GM18511 (cell line): ENCODE measurements around the gene CAPZA2.
"Not testable (repeated sequence)": the region's sequence is repeated elsewhere in the genome, so short reads cannot be mapped to it uniquely, and the experiment has no call there.

Source experiments
- ATAC-seq: cut with Tn5 transposase; IDR thresholded peaks from one replicate; pipeline ENCODE4 v1.9.1; 2021; ENCODE audit warnings: mild to moderate bottlenecking, moderate library complexity; ENCODE audit not compliant: unreplicated experiment

The CAPZA2 gene

GRCh38 chr7:116862234-116862950 is at the start of gene CAPZA2:
Gene CAPZA2 (plus strand): TSS chr7:116862587. CDS start chr7:116862612, 25 bp downstream.
- peak; percentile 88 for ATAC-seq

- no peak for ATAC-seq
Observed at GRCh38 chr7:116812860-116813259, 49.5 kb upstream of the CAPZA2 start.

DNA sequence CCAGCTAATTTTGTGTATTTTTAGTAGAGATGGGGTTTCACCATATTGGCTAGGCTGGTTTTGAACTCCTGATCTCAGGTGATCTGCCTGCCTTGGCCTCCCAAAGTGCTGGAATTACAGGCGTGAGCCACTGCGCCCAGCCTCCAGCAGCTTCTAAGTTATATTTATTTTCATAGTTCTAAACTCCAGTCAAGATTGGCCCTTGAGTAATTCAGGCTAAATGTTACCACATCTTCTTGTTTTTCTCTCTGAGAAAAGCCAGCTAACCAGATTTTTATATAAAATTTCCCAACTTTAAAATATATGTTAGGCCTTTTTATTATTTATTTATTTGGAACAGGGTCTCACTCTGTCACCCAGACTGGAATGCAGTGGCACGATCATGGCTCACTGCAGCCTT is 49.0 kb upstream of the CAPZA2 start:
- not testable (repeated sequence) for ATAC-seq

GRCh38 chr7:116815041-116815440 is 47.3 kb upstream of the CAPZA2 start:
- no peak for ATAC-seq

DNA sequence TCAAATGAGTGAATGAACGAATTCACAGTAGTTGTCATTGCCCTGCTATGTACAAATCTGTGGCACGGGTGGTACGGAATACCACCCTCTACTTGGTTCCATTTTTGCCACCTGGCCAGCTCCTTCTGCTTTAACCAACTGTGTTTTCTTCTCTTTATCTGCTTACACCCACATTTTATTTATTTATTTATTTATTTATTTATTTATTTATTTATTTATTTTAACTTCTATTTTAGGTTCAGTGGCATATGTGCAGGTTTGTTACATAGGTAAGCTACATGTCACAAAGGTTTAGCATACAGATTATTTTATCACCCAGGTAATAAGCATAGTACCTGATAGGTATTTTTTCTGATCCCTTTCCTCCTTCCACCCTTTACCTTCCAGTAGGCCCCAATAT is 42.2 kb upstream of the CAPZA2 start:
- ATAC-seq: no peak

DNA sequence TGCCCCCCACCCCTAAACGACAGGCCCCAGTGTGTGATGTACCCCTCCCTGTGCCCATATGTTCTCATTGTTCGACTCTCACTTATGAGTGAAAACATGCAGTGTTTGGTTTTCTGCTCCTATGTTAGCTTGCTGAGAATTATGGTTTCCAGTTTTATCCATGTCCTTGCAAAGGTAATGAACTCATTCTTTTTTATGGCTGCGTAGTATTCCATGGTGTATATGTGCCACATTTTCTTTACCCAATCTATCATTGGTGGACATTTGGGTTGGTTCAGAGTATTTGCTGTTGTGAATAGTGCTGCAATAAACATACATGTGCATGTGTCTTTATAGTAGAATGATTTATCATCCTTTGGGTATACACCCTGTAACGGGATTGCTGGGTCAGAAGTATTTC is 40.7 kb upstream of the CAPZA2 start:
- not testable (repeated sequence) for ATAC-seq

- peak; percentile 45 for ATAC-seq
Observed at GRCh38 chr7:116824449-116824848, 37.9 kb upstream of the CAPZA2 start.

DNA sequence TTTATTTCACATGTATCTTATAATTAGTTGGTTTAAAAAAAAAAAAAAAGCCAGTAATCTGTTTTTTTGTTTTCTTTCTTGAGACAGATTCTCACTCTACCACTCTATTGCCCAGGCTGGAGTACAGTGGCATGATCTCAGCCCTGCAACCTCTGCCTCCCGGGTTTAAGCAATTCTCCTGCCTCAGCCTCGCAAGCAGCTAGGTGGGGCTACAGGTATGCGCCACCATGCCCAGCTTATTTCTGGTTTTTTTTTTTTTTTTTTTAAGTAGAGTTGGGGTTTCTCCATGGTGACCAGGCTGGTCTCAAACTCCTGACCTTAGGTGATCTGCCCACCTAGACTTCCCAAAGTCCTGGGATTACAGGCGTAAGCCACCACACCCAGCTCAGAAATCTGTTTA is 34.1 kb upstream of the CAPZA2 start:
- no peak for ATAC-seq

DNA sequence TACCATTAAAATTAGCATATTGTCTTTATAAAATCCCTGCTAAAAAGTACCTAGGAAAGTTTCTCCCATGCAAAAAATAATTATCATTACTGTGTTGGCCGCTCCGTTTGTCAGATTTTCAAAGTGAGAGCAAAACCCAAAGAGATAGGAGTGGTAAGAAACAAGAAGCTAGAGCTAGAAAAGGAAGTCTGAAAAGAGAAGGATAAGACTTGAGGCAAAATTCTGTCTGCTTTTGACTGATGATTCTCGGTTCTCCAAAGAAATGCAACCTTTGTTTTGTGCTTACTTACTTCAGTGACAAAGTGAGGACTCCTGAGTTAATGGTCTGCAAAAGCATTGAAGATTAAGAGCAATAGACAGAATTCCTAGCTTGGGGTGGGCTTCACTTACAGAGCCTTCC is 33.3 kb upstream of the CAPZA2 start:
- ATAC-seq: no peak

DNA sequence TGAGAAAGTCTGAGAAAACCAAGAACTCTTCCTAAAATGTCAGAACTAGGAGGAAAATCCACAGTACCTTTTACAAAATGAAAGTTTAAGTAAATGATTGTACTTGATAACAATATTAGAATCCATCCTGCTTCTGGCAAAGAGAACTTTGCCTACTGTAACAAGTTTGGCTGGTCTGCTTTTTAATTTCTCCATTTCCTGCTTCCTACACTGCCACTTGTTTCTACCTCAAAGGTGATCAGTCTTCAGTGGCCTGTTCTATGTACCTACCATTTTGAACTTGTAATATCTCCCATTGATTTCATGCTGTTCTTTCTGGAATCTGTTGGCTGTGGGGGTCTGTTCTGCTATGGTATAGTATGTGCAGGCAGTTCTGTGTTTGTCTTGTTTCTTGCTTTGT is 32.9 kb upstream of the CAPZA2 start:
- ATAC-seq: no peak

DNA sequence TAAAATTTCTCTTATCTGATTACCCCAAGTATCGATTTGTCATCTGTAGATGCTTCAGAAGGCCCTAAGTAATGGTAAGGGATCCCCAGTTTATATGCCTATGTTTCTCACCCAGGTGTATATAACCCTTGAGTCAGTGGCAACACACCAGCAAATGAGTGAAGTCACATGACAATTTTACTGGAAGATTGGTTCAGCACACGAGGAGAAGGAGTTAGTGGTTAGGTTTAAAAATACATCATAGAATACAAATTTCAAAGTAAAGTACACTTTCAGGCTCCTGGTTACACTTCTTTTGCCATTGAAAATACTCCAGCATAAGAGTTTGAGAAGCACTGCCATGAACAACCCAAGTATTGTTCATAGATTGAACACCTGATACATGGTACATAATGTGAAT is 29.7 kb upstream of the CAPZA2 start:
- ATAC-seq: no peak

GRCh38 chr7:116834815-116835504 is 27.4 kb upstream of the CAPZA2 start:
- no peak for ATAC-seq

- no peak for ATAC-seq
Observed at GRCh38 chr7:116836048-116836447, 26.3 kb upstream of the CAPZA2 start.

- ATAC-seq: no peak
Observed at GRCh38 chr7:116836911-116837310, 25.5 kb upstream of the CAPZA2 start.

DNA sequence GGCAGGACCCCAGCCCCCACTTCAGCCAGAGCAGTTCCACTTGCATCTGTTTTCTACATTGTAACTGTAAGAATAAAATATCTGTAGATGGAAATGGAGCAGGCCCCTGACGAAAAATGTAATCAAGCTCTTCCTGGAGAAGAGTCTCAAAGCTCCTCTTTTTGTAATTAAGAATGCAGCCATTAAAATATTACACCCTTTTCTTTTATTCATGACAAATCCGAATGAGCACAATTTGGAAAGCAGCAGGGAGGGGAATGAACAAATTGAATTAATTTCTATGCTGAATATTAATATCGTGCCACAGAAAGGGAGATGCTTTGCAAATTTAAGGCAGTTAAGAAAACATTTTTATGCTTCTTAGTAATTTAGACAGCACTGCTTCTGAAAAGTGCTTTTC is 24.8 kb upstream of the CAPZA2 start:
- no peak for ATAC-seq

GRCh38 chr7:116840256-116840655 is 22.1 kb upstream of the CAPZA2 start:
- ATAC-seq: no peak

- no peak for ATAC-seq
Observed at GRCh38 chr7:116842371-116842770, 20.0 kb upstream of the CAPZA2 start.

GRCh38 chr7:116843378-116843777 is 19.0 kb upstream of the CAPZA2 start:
- no peak for ATAC-seq

DNA sequence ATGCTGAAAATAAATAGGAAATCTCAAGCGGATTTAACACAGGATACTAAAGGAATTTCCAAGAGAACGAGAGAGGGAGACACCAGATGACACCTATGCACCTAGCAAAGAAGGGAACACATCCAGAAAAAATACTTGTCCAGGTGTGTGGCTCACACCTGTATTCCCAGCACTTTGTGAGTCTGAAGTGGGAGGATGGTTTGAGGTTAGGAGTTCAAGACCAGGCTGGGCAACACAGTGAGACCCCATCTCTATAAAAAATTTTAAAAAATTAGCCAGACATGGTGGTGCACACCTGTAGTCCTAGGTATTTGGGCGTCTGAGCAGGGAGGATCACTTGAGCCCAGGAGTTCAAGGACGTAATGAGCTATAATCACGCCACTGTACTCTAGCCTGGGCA is 11.2 kb upstream of the CAPZA2 start:
- ATAC-seq: no peak

DNA sequence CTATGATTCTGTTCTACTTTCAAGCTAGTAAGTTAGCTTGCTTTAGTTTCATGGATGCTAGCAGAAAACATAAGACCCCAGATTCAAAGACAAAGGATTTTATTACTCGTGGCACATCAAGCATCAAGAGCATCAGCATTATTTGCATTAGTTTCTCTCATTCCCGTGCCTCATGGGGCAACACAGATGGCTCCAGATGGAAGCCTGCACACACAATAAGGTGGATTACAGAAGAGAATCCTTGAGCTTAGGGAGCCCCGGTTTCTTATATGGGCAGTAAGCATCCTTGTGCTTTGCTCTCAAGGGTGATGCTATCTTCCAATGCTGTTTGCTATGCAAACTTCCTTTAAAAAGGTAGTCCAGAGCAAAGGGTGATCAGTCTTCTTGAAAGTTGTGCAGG is 10.7 kb upstream of the CAPZA2 start:
- ATAC-seq: no peak

GRCh38 chr7:116854132-116854531 is 8.3 kb upstream of the CAPZA2 start:
- ATAC-seq: no peak

DNA sequence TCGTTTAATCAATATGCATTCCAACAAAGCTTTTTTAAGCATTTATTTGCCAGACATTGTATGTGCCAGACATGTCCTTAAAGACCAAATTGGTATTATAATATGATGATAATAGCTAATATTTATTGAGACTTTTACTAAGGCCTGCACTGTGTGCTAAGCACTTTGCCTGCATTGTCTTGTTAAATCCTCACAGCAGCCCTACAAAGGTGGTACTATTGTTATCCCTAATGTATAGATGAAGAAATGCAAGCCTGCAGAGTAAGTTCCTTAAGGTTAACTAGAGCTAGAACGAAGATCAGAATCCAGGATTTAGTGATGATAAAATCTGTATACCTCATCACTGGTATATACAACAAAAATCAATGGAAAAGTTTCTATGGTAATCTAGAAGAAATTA is 5.3 kb upstream of the CAPZA2 start:
- ATAC-seq: no peak

DNA sequence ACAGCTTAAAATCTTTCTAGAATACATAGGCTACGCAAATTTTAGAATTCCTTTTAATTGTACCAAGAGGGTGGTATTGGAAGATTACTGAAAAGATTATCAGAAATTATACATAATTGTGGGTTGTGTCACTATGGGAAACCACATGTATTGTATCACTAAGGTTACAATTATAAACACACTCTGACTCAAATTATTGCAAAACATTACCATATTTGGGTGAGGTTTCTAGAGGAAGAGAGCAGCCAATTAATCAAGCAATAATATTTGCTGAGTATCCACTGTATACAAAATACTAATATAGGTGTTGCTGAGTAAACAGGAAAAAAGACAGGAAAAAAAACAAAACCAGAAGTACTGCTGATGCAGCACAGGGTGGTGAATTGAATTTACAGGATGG is 3.1 kb upstream of the CAPZA2 start:
- no peak for ATAC-seq
